K562 (cell line): ENCODE measurements around the gene UBE2Q1. TPM values are rescaled to one million over a fixed set of nuclear protein-coding genes. Genes with fewer than 3 reads are reported as not detected.

Source experiments
- ADNP ChIP-seq: fragments of 200-800 bp; sonication (Bioruptor generic); IDR thresholded peaks from 2 replicates; pipeline ENCODE4 v1.6.1; 2016; ENCODE audit warnings: missing genetic modification characterization, missing compliant biosample characterization
- ARID1B ChIP-seq: fragments of 450-650 bp; IDR thresholded peaks from 2 replicates; pipeline ENCODE4 v1.6.1; 2016; ENCODE audit warnings: antibody characterized with exemption, mild to moderate bottlenecking, inconsistent platforms
- CBX2 ChIP-seq: fragments of 200-600 bp; sonication (generic); IDR thresholded peaks from one replicate; pipeline ENCODE4 v1.6.1; 2012; ENCODE audit warnings: mild to moderate bottlenecking, low read length, inconsistent platforms; ENCODE audit not compliant: insufficient read depth, poor library complexity, severe bottlenecking
- ETS2 ChIP-seq: IDR thresholded peaks from 2 replicates; pipeline ENCODE4 v1.6.1; 2016; ENCODE audit warnings: borderline replicate concordance, missing genetic modification characterization, mild to moderate bottlenecking, moderate library complexity, missing compliant biosample characterization; ENCODE audit not compliant: poor library complexity, severe bottlenecking
- HMBOX1 ChIP-seq: sonication (generic); IDR thresholded peaks from 2 replicates; pipeline ENCODE4 v1.6.1; 2016
- HNRNPUL1 ChIP-seq: fragments of 200-400 bp; formaldehyde crosslinking; IDR thresholded peaks from 2 replicates; pipeline ENCODE4 v1.6.1; 2017; ENCODE audit warnings: low read length
- ID3 ChIP-seq, 2 experiments: fragments of 250-450 bp in 1 of 2; fragments of 450-650 bp in 1 of 2; sonication (Bioruptor Pico) in 1 of 2; IDR thresholded peaks; 2 replicates each; pipeline versions ENCODE4 v1.6.1 to v1.8.0; 2016 to 2021; ENCODE audit warnings: mild to moderate bottlenecking in 2 of 2, moderate library complexity in 2 of 2, missing compliant biosample characterization in 1 of 2, missing genetic modification characterization in 1 of 2
- KLF6 ChIP-seq: fragments of 250-450 bp; sonication (Bioruptor Pico); IDR thresholded peaks from 2 replicates; pipeline ENCODE4 v1.4.0; 2020; ENCODE audit warnings: mild to moderate bottlenecking, moderate library complexity, borderline replicate concordance
- MAFG ChIP-seq: fragments of 450-650 bp; conservative IDR thresholded peaks from 2 replicates; pipeline ENCODE4 v1.6.1; 2016; ENCODE audit warnings: missing genetic modification characterization, missing compliant biosample characterization
- MYBL2 ChIP-seq, 2 experiments: fragments of 450-650 bp in 1 of 2; sonication (generic) in 1 of 2; formaldehyde crosslinking in 1 of 2; IDR thresholded peaks; 2 replicates each; pipeline versions ENCODE4 v1.6.1 to v1.8.1; 2017 to 2022; ENCODE audit warnings: borderline replicate concordance in 1 of 2, inconsistent platforms in 1 of 2, low read depth in 1 of 2, mild to moderate bottlenecking in 1 of 2, missing genetic modification reagents in 1 of 2, moderate library complexity in 1 of 2
- NFIC ChIP-seq: fragments of 450-650 bp; IDR thresholded peaks from 2 replicates; pipeline ENCODE4 v1.6.1; 2017; ENCODE audit warnings: mild to moderate bottlenecking, inconsistent platforms
- PRDM10 ChIP-seq: fragments of 450-650 bp; IDR thresholded peaks from 2 replicates; pipeline ENCODE4 v1.6.1; 2018; ENCODE audit not compliant: partially characterized antibody
- RB1 ChIP-seq: fragments of 450-650 bp; IDR thresholded peaks from 2 replicates; pipeline ENCODE4 v1.6.1; 2017; ENCODE audit warnings: low read depth, mild to moderate bottlenecking
- SOX6 ChIP-seq: fragments of 450-650 bp; IDR thresholded peaks from 2 replicates; pipeline ENCODE4 v1.6.1; 2014; ENCODE audit warnings: mild to moderate bottlenecking
- SRSF9 ChIP-seq: fragments of 200-400 bp; formaldehyde crosslinking; IDR thresholded peaks from 2 replicates; pipeline ENCODE4 v1.6.1; 2017; ENCODE audit warnings: low read depth, low read length, borderline replicate concordance
- STAT5A ChIP-seq: IDR thresholded peaks from 2 replicates; pipeline ENCODE4 v1.6.1; 2012; ENCODE audit warnings: low read length, inconsistent platforms, borderline replicate concordance
- TAF1 ChIP-seq: IDR thresholded peaks from 2 replicates; pipeline ENCODE4 v1.6.1; 2011; ENCODE audit warnings: mild to moderate bottlenecking, low read length, moderate library complexity; ENCODE audit not compliant: insufficient read depth, control insufficient read depth, severe bottlenecking; ENCODE audit errors: extremely low read depth
- YBX1 ChIP-seq: fragments of 450-650 bp; IDR thresholded peaks from 2 replicates; pipeline ENCODE4 v1.7.1; 2016; ENCODE audit warnings: mild to moderate bottlenecking
- ZBTB7A ChIP-seq: IDR thresholded peaks from 2 replicates; pipeline ENCODE4 v1.6.1; 2011; ENCODE audit warnings: low read depth, mild to moderate bottlenecking, low read length, moderate library complexity, borderline replicate concordance; ENCODE audit not compliant: control insufficient read depth
- ZNF146 ChIP-seq: IDR thresholded peaks from one replicate; pipeline ENCODE4 v1.6.1; 2018; ENCODE audit warnings: missing compliant biosample characterization; ENCODE audit not compliant: unreplicated experiment
- ZNF217 ChIP-seq: sonication (generic); formaldehyde crosslinking; IDR thresholded peaks from 2 replicates; pipeline ENCODE4 v1.8.0; 2022; ENCODE audit warnings: mild to moderate bottlenecking, missing genetic modification reagents
- ZNF224 ChIP-seq: sonication (generic); formaldehyde crosslinking; IDR thresholded peaks from 2 replicates; pipeline ENCODE4 v1.8.0; 2022; ENCODE audit warnings: mild to moderate bottlenecking, missing genetic modification reagents
- ZNF764 ChIP-seq: fragments of 250-450 bp; sonication (Bioruptor Pico); IDR thresholded peaks from 2 replicates; pipeline ENCODE4 v1.4.0; 2020; ENCODE audit warnings: low read depth, mild to moderate bottlenecking, moderate library complexity
- polyA plus RNA-seq, 8 experiments: library from polyadenylated mRNA; depleted of rRNA in 4 of 8; stranded (reverse) in 5 of 8; unstranded in 3 of 8; fragments of >200 nt; fragmentation: Nextera tagmentation in 2 of 8; fragmentation: Illumina TruSeq in 1 of 8; extraction: Ambion mirVana in 2 of 8; extraction: Trizol in 1 of 8; gene quantifications; 2 replicates each; pipeline versions ENCODE4 v1.2.1 to v1.2.3, GENCODE V29; 2011 to 2014; ENCODE audit warnings: inconsistent platforms in 1 of 8, missing spikeins in 1 of 8
- total RNA-seq, 7 experiments: library from RNA; depleted of rRNA in 6 of 7; stranded (reverse); fragments of >200 nt in 6 of 7; fragmentation: Illumina TruSeq in 2 of 7; extraction: Trizol in 2 of 7; gene quantifications; 2 replicates each; pipeline versions ENCODE4 v1.2.1 to v1.2.3, GENCODE V29; 2011 to 2021; ENCODE audit warnings: low replicate concordance in 1 of 7

Gene UBE2Q1
- total and polyA plus RNA-seq, 9 of the 15 experiments (the other 6 are each of a cell fraction or from before 2014, with no cell fraction given): 8.0 to 58.8 (median 27.6) TPM

DNA sequence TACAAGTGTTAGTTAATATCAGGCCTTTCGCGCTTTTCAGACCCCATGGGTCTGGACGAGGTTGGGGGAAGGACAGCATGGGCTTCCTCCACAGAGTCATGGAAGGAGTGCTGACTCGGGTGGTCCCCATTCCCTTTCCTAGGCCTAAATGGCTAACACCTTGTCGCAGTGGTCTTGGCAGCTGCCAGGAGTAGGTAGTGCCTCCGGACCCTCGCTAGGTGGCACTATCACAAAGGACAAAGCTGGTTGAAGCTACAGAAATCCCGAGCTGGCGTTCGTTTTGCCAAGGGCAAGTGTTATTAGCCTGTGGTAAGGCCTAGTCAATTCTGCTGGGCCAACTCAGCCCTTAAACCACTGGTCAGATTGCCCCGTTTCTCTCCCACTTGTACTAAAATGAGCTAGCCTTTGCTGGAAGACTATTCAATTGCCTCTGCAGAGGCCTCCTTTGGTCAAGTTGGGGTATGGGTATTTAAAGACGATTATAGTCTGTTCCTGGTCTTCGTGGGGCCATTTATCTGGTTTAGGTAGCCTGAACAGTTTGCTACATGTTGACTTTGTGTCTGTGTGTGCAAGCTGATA, 1.1 kb upstream of the UBE2Q1 start (continued):
- TF ChIP-seq STAT5A: no peak
- peak; percentile 30; the same call in 1 of the 2 replicates for TF ChIP-seq NFIC
- TF ChIP-seq CBX2: no peak
- 0 out of 2 replicates have a peak, but pooled peaks have one; percentile 23 for TF ChIP-seq RB1
- no peak for TF ChIP-seq TAF1
- 0 out of 2 replicates have a peak, but pooled peaks have one; percentile 1 for TF ChIP-seq MAFG (tag)
- no peak for TF ChIP-seq HNRNPUL1
- peak; percentile 87 for TF ChIP-seq ADNP (tag)
- TF ChIP-seq SOX6: peak; percentile 9; the same call in 1 of the 2 replicates
- no peak for TF ChIP-seq SRSF9
- peak; percentile 28 for TF ChIP-seq PRDM10
- TF ChIP-seq ETS2 (tag): no peak
- TF ChIP-seq ZNF217: no peak
- TF ChIP-seq ID3 (CRISPR knock-in tag; IDR thresholded peaks at IDR 0.05): no peak
- 0 out of 2 replicates have a peak, but pooled peaks have one; percentile 2 for TF ChIP-seq ID3 (tag; IDR thresholded peaks at IDR 0.05)
- TF ChIP-seq MYBL2 (IDR thresholded peaks at IDR 0.05; ENCODE audit: low read depth): no peak
- no peak for TF ChIP-seq MYBL2 (CRISPR knock-in tag; IDR thresholded peaks at IDR 0.05; ENCODE audit: borderline replicate concordance)
- peak; percentile 2 for TF ChIP-seq ZNF146
- TF ChIP-seq ZNF224 (CRISPR knock-in tag): peak; percentile 42; the same call in 1 of the 2 replicates
- no peak for TF ChIP-seq YBX1
- no peak for TF ChIP-seq ZNF764
- peak; percentile 59; the same call in 1 of the 2 replicates for TF ChIP-seq ZBTB7A
- TF ChIP-seq ARID1B: 0 out of 2 replicates have a peak, but pooled peaks have one; percentile 3
- no peak for TF ChIP-seq KLF6 (CRISPR knock-in tag)
- TF ChIP-seq HMBOX1: peak; percentile 49; the same call in 1 of the 2 replicates
